Keratinocyte (primary cell): ENCODE results near the gene FRAS1.

Experiments
- EZH2 ChIP-seq: IDR thresholded peaks from one replicate; pipeline ENCODE4 v1.6.1; 2012; ENCODE audit warnings: inconsistent platforms, mild to moderate bottlenecking, low read length, moderate library complexity
- TF ChIP-seq, protein P1 (sequence below), 3 experiments: IDR thresholded peaks in 1 of 3; conservative IDR thresholded peaks in 1 of 3; optimal IDR thresholded peaks in 1 of 3; 2 replicates in 2 of 3; 3 replicates in 1 of 3; pipeline versions ENCODE3 to v1.5.1; 2011; ENCODE audit warnings: low read length in 3 of 3, mild to moderate bottlenecking in 3 of 3, moderate library complexity in 2 of 3, control low read depth in 1 of 3, inconsistent platforms in 1 of 3; ENCODE audit not compliant: insufficient read depth in 2 of 3; ENCODE audit errors: extremely low read depth in 1 of 3

DNA sequence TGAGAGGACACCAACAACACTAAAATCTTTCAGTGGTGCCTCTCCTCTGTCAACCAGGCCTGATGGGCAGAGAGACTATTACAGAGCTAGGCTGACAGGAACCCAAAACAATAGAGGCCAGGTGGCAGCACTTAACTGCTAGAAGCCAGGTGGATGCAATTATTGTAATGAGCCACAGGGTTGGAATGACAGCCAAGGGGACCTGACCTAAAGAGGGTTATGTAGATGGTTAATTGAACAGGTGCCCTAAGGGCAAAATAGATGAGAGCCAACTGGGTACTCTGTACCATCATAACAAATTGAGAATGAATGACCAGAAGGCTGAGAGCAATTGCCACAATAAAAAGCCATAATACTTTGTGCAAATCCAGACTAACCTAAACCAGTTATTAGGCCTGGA, 24.7 kb upstream of the FRAS1 start:
- TF ChIP-seq EZH2 = no peak
- TF ChIP-seq, protein P1, sequence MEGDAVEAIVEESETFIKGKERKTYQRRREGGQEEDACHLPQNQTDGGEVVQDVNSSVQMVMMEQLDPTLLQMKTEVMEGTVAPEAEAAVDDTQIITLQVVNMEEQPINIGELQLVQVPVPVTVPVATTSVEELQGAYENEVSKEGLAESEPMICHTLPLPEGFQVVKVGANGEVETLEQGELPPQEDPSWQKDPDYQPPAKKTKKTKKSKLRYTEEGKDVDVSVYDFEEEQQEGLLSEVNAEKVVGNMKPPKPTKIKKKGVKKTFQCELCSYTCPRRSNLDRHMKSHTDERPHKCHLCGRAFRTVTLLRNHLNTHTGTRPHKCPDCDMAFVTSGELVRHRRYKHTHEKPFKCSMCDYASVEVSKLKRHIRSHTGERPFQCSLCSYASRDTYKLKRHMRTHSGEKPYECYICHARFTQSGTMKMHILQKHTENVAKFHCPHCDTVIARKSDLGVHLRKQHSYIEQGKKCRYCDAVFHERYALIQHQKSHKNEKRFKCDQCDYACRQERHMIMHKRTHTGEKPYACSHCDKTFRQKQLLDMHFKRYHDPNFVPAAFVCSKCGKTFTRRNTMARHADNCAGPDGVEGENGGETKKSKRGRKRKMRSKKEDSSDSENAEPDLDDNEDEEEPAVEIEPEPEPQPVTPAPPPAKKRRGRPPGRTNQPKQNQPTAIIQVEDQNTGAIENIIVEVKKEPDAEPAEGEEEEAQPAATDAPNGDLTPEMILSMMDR (optimal IDR thresholded peaks at IDR 0.05 in 1 of 3, IDR thresholded peaks at IDR 0.05 in 1 of 3, conservative IDR thresholded peaks at IDR 0.05 in 1 of 3; ENCODE audit: extremely low read depth in 1 of 3, insufficient read depth in 2 of 3, low read length in 3 of 3) = peak in 2 of 3 experiments; percentile 6 to 36
